CD4-positive, alpha-beta T cell treated with Interleukin-15 for 4 hours (primary cell): ENCODE data around the gene VSNL1.

Experiments
- DNase-seq: peaks from one replicate; pipeline ENCODE4 v3.0.0-alpha.2; 2020; ENCODE audit warnings: low spot score

The VSNL1 gene

GRCh38 chr2:17583166-17583565 is 42.7 kb downstream of the VSNL1 start:
- DNase-seq, result no peak

- DNase-seq, result no peak
Measured at GRCh38 chr2:17583646-17584045, 43.1 kb downstream of the VSNL1 start.

DNA sequence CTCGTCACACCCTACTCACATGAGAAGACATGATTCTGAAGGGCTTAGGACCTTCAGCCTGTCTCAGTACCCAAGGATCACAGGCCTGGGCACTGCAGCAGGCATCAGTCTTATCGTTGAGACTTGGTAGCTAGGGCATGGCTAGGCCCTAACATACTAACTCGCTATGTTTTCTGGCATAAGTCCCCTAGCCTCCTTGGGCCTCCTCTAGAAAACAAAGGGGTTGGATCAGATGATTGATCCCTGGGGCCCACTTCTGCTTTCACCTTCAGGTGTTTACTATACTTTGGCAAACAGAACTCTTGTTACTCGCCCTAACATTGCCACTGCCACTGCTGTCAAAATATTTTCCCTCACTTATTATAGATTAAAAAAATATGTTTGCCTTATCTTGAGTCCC is 44.2 kb downstream of the VSNL1 start:
- no peak for DNase-seq

GRCh38 chr2:17587469-17587868 is 47.0 kb downstream of the VSNL1 start:
- no peak for DNase-seq

GRCh38 chr2:17588031-17588430 is 47.5 kb downstream of the VSNL1 start:
- DNase-seq, result no peak

DNA sequence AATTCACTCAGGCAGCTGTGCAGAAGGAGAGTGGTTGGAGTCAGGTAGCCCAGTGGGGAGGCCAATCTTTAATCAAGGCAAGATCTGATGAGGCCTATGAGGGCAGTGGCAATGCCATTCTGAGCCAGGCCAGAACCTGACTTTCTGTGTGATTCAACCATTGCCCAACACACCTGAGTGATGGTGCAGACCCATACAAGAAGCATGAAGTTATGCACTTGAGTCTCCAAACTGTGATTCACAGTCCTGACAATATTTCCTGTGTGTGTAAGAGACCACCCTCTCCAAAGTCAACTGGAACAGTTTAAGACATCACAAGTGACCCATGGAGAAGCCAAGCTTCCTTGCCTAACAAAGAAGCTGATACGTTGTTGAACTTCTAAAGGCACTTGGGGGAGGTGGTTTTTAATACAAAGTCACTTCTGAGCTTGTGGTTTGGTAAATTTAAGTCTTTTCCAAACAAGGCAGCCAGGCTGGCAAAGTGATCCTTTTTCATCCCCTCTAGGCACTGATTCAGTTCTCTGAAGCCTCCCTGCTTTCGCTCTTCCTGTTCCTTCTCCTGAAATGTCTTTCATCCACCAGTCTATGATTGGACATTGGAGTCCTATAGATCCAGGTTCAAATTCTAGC is 49.0 kb downstream of the VSNL1 start:
- no peak for DNase-seq

DNA sequence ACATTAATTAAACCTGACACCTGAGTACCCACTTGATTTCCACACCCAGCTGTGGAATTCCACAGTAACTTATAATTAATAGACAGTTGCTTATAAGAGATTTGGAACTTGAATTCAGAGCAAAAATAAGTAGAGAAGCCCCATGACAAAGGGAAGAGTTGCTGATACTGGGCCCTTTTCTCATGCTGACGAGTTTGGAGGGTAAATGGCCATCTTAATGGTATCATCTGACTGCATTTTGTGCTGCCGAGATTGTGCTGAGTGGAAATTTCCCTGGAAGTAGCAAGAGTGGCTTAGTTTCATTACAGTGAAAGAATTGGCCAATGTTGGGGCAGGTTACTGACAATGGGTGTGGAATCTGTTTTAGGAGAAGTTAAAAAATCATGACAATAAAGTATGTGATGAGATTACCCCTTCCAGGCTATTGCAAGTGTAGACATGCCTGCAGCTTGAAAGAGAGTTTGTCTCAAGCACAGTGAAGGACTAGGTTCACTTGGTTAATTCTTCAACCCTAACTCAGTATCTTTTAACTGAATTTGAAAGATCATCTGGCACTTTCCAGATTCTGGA is 49.9 kb downstream of the VSNL1 start:
- no peak for DNase-seq

- no peak for DNase-seq
Measured at GRCh38 chr2:17591846-17592245, 51.4 kb downstream of the VSNL1 start.

GRCh38 chr2:17592731-17593409 is 52.4 kb downstream of the VSNL1 start:
- DNase-seq, result no peak

DNA sequence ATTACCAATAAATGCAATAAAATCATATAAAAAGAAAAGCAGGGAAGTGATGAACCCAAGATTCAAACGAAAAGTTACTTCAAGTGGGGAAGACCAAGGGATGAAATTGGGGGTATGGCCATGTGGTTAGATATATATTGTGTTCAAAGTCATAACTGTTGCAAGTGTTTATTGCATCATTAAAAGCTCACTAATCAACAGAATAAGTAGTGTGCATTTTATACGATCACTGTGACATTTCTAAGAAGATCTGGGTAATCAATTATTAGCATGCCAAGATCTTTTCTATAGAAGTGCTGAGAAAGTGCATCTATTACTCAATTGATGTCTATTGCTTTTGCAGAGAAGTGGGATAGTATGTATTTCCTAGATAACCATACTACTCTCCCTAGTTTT is 52.9 kb downstream of the VSNL1 start:
- no peak for DNase-seq

DNA sequence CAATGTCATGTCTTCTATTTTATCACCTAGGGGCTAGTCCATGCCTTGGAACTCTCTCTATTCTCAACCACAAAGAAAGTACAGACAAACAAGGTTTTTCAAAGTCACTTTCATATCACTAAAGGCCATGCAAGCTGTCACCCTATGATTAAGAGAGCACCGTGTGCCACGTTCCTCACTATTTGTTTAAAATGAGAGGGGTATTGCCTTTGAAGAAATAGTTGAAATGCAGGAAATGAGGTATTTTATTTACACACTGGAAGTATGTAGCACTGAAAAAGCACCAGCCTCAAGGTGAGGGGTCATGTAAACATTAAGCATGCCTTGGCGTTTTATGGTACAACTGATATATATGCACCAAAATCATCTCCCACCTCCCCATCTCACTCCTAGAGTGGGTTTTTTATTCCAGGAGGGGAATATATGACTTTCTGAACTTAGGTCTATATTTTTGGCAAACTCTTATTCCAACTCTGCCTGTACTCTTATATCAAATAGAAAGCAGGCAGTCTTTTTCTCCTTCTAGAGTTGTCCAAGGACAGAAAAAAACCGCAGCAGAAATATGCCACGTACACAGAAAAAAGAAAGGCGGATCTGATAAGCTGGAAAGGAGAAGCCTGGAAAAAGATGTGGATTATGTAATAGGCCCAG is 53.5 kb downstream of the VSNL1 start:
- no peak for DNase-seq

GRCh38 chr2:17594533-17595401 is 54.3 kb downstream of the VSNL1 start:
- no peak for DNase-seq

- no peak for DNase-seq
Measured at GRCh38 chr2:17599617-17600016, 59.1 kb downstream of the VSNL1 start.

DNA sequence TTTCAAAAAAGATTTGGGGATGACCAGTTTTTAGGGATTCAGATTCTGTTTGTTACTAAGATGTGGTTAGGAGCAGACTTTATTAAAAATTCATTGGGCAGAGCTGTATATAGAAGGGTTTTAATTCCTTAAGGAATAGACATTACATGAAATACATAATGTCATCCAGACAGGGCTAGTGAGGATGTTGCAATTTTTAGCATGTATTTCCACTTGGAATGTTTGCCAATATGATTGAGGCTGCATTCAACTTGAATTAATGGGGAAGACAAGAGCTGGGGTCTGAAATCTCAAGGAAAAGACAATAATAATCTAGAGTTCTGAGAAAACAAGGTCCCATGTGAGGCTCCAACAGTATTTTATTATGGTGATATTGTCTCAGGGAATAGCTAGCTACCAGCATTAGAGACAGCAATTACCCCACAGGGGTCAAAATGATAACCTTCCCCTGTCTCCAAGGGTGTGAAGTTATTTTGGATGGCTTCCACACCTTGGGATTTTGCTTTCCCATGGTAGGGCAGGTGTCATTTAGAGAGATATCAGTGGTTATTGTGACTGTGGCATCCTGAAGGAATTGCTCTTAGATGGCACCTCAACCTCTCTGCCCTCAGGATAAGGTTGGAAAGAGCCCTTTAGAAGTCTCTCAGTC is 60.2 kb downstream of the VSNL1 start:
- DNase-seq, result no peak

DNA sequence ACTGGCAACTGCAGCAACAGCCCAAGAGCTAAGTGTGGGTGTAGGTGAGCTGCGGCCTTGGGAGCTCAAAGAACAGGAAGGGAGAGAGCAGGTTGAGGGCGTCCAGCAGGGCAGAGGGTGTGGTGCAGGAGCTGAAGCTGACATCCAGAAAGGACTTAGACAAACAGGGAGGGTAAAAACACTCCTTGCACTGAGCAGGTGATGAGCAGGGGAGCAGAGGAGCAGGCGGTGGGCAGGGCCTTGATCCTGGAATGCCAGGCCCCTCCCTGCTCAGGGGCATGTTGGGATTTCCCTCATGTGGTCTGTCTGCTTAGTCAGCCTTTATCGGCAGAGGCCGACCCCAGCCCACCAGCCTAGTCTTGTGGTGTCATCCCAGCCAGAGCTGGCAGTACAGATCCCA is 63.6 kb downstream of the VSNL1 start:
- DNase-seq, result no peak

- DNase-seq, result no peak
Measured at GRCh38 chr2:17605696-17606095, 65.2 kb downstream of the VSNL1 start.

DNA sequence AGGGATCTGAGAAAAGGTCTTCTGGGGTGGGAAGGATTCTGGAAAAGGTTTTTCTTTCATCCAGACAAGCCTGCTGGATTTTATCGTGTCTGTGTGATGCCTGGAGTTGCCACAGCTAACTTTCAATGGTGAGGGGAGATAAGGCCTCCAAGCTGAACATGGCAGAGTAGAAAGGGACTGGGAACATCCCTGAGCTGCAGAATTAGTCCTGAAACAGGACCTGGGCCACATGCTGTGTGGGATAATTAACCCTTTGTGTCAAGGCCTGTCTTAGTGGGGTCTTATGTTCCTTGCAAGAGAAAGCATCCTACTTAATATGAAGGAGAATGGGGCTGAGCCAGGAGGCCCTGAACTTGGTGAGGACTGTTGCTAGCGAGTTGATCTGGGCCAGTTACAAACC is 66.4 kb downstream of the VSNL1 start:
- no peak for DNase-seq

GRCh38 chr2:17607379-17607778 is 66.9 kb downstream of the VSNL1 start:
- DNase-seq, result no peak

DNA sequence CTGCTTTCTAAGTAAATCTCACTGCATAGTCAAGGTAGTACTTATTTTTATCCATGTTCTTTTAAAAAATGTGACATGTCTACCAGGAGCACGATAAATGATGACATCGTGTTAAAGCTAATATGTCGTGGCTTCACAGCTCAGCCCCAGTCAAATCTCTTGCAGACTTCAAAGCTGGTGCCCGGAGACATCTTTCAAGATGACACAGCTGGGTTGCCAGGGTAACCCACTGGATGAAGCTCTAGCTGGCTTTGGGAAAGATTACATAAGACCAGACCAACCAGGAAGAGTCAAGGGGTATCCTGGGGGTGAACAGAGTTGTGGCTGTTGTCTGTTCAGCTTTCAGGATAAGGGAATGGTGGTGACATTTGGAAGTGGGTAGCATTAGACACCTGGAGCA is 67.8 kb downstream of the VSNL1 start:
- no peak for DNase-seq

GRCh38 chr2:17610521-17610920 is 70.0 kb downstream of the VSNL1 start:
- no peak for DNase-seq

GRCh38 chr2:17611036-17611435 is 70.5 kb downstream of the VSNL1 start:
- no peak for DNase-seq
